ENCODE data around the gene ARAP3. TPM values are rescaled to one million over a fixed set of nuclear protein-coding genes. Genes with fewer than 3 reads are reported as not detected.

ARAP3 gene
- polyA plus RNA-seq, 1 donor from 2014 or later, result 1.4 TPM

GRCh38 chr5:141691286-141691866 lies 9.3 kb upstream of the ARAP3 start:
- Histone ChIP-seq H3K9me2 (ENCODE audit: insufficient read depth, low read length) (no peaks in the 10 kb centered on the region), H3K79me2 (replicated peaks; ENCODE audit: insufficient read depth, low read length) (no peaks in the 10 kb centered on the region), H2AFZ (ENCODE audit: low read depth, low read length) (no peak overlapping the region), H3K27ac (ENCODE audit: low read length) (no peak overlapping the region), H3K4me2 (ENCODE audit: low read length) (no peak overlapping the region), H3K27me3 (ENCODE audit: insufficient read depth, low read depth, low read length) (no peaks in the 10 kb centered on the region), H3K4me3 (ENCODE audit: low read length) (no peak overlapping the region), H4K20me1 (ENCODE audit: insufficient read depth) (no peaks in the 10 kb centered on the region), H3K9ac (ENCODE audit: low read length) (no peak overlapping the region), H3F3A (ENCODE audit: insufficient read depth, low read length, poor library complexity, severe bottlenecking) (no peaks in the 10 kb centered on the region), H3K9me3 (ENCODE audit: low read length) (no peaks in the 10 kb centered on the region), H3K36me3 (ENCODE audit: insufficient read depth, low read length) (no peaks in the 10 kb centered on the region)
- TF ChIP-seq EP300 (conservative IDR thresholded peaks at IDR 0.05; ENCODE audit: poor library complexity, severe bottlenecking) (no peak), RAD21 (conservative IDR thresholded peaks at IDR 0.05) (no peak), MXI1 (conservative IDR thresholded peaks at IDR 0.05; ENCODE audit: poor library complexity, severe bottlenecking) (no peak), REST (IDR thresholded peaks at IDR 0.05; ENCODE audit: borderline replicate concordance) (no peak), EZH2 (IDR thresholded peaks at IDR 0.05; ENCODE audit: borderline replicate concordance, insufficient read depth, low read length, poor library complexity, severe bottlenecking) (no peak), POLR2AphosphoS5 (IDR thresholded peaks at IDR 0.05) (no peak), TAF1 (IDR thresholded peaks at IDR 0.05; ENCODE audit: low read depth) (no peak), SMC3 (conservative IDR thresholded peaks at IDR 0.05; ENCODE audit: poor library complexity) (no peak), CTCF (IDR thresholded peaks at IDR 0.05; ENCODE audit: poor library complexity, severe bottlenecking) (no peak)

GRCh38 chr5:141686648-141687416 lies 4.8 kb upstream of the ARAP3 start:
- Histone ChIP-seq H3K27me3 (ENCODE audit: insufficient read depth, low read depth, low read length) (no peaks in the 10 kb centered on the region), H3K4me2 (ENCODE audit: low read length) (no peak overlapping the region), H2AFZ (ENCODE audit: low read depth, low read length) (no peak overlapping the region), H4K20me1 (ENCODE audit: insufficient read depth) (no peaks in the 10 kb centered on the region), H3K79me2 (replicated peaks; ENCODE audit: insufficient read depth, low read length) (no peaks in the 10 kb centered on the region), H3K9me2 (ENCODE audit: insufficient read depth, low read length) (no peaks in the 10 kb centered on the region), H3K4me3 (ENCODE audit: low read length) (no peak overlapping the region), H3K36me3 (ENCODE audit: insufficient read depth, low read length) (no peaks in the 10 kb centered on the region), H3F3A (ENCODE audit: insufficient read depth, low read length, poor library complexity, severe bottlenecking) (no peaks in the 10 kb centered on the region), H3K9ac (ENCODE audit: low read length) (no peak overlapping the region), H3K27ac (ENCODE audit: low read length) (no peak overlapping the region), H3K9me3 (ENCODE audit: low read length) (no peaks in the 10 kb centered on the region)
- TF ChIP-seq MXI1 (conservative IDR thresholded peaks at IDR 0.05; ENCODE audit: poor library complexity, severe bottlenecking) (no peak), EP300 (conservative IDR thresholded peaks at IDR 0.05; ENCODE audit: poor library complexity, severe bottlenecking) (no peak), CTCF (IDR thresholded peaks at IDR 0.05; ENCODE audit: poor library complexity, severe bottlenecking) (no peak), EZH2 (IDR thresholded peaks at IDR 0.05; ENCODE audit: borderline replicate concordance, insufficient read depth, low read length, poor library complexity, severe bottlenecking) (no peak), TAF1 (IDR thresholded peaks at IDR 0.05; ENCODE audit: low read depth) (no peak), POLR2AphosphoS5 (IDR thresholded peaks at IDR 0.05) (no peak)
